ENCODE data around the gene IMMP1L.

IMMP1L gene

DNA sequence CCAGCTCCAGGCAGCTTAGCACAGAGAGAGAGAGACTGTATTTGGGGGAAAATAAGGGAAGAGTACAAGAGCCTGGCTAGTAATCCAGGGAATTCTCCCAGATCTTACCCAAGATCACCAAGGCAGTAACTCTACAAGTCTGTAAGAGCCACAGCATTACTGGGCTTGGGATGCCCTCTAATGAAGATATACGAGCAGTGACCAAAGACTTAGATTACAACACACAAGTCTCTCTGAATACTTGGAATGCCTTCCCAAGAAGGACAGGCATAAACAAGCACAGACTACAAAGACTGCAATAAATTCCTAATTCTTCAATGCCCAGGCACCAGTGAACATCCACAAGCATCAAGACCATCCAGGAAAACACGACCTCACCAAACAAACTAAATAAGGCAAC lies 122.0 kb downstream of the IMMP1L start:
- DNase-seq (ENCODE audit: low read depth) = no peak

DNA sequence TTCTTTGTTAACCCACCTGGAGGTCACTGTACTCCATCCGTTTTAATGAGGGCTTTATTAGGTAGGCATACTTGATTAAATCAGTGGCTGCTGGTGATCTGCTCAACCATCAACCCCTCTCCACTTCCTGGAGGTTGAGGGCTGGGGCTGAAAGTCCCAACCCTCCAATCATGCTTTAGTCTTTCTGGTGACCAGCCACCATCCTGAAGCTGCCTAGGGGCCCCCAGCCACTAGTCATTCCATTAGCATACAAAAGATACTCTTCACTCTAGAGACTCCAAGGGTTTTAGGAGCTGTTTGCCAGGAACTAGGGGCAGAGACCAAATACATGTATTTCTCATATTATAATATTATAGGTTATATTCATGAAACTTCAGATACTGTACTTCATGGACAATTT lies 126.3 kb downstream of the IMMP1L start:
- no peak for DNase-seq (ENCODE audit: low read depth)
